Cardiac septum (tissue), 1 donor: ENCODE data around the gene HSCB. TPM values are rescaled to one million over a fixed set of nuclear protein-coding genes. Genes with fewer than 3 reads are reported as not detected.
"Not testable (repeated sequence)": the region's sequence is repeated elsewhere in the genome, so short reads cannot be mapped to it uniquely, and the experiment has no call there.

Experiments
- DNase-seq: peaks from one replicate; pipeline ENCODE4 v3.0.0-alpha.2; 2020; ENCODE audit warnings: low spot score
- intact Hi-C: fragments of 100-400 bp; cut with DNase I; formaldehyde crosslinking; loops from one replicate; pipeline ENCODE4 v1.14.0; 2022
- long read RNA-seq: library from polyadenylated mRNA; unstranded; transcript quantifications from one replicate; pipeline ENCODE4 v2.0.0, GENCODE V29; 2021
- total RNA-seq: library from RNA; stranded (reverse); fragmentation: NEBNext Ultra II Directional; extraction: Animal tissue kit (Norgen Biotek cat#: 25700); gene quantifications from one replicate; pipeline ENCODE4 v1.2.1, GENCODE V29; 2021
- donor health status: DM: no; HTN: no; CAD: no.

The HSCB gene, protein sequence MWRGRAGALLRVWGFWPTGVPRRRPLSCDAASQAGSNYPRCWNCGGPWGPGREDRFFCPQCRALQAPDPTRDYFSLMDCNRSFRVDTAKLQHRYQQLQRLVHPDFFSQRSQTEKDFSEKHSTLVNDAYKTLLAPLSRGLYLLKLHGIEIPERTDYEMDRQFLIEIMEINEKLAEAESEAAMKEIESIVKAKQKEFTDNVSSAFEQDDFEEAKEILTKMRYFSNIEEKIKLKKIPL
- total RNA-seq = 10.0 TPM
- long read RNA-seq, partial matches to known transcripts = 0 of 8 reads
- long read RNA-seq, other reads (novel, unspliced or antisense) = 3 of 8 reads

DNA sequence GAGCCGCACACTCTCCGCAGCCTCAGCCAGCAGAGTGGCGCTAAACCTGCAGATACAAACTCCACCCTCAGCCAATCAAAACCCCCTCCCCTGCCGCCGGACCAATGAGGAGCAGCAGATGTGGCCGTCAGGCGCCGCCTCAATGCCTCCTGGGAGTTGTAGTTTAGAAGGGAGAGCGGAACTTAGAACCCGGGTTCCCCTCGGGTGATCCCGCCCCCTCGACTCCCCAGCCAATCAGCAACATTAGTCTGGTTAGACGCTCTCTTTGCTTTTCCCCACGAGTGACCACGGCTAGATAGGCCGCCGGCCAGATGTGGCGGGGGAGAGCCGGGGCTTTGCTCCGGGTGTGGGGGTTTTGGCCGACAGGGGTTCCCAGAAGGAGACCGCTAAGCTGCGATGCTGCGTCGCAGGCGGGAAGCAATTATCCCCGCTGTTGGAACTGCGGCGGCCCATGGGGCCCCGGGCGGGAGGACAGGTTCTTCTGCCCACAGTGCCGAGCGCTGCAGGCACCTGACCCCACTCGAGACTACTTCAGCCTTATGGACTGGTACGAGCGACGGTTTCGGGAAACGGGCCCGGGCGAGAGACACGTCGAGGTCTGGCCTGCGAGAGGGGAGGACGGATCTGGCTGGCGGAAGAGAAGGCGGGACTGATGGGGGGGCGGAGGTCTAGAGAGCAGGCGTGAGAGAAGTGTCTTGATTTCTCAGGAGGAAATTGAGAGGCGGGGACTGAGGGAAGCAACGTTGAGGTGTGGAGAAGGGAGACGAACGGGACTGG is at the start of gene HSCB, which contains the start of gene CHEK2:
HSCB (plus strand) TSS at position 255 of the 777 bp plus-strand sequence; CDS start at position 312, 57 bp downstream.
CHEK2 (minus strand) TSS at position 36 of the 777 bp plus-strand sequence. CDS start 7,099 bp downstream, outside the sequence.
- intact Hi-C loops = loop anchor here (2.0 kb wide), 1 partner anchor 31 kb away; the partner anchor contains the start of gene CCDC117
- peak; percentile 99 for DNase-seq

DNA sequence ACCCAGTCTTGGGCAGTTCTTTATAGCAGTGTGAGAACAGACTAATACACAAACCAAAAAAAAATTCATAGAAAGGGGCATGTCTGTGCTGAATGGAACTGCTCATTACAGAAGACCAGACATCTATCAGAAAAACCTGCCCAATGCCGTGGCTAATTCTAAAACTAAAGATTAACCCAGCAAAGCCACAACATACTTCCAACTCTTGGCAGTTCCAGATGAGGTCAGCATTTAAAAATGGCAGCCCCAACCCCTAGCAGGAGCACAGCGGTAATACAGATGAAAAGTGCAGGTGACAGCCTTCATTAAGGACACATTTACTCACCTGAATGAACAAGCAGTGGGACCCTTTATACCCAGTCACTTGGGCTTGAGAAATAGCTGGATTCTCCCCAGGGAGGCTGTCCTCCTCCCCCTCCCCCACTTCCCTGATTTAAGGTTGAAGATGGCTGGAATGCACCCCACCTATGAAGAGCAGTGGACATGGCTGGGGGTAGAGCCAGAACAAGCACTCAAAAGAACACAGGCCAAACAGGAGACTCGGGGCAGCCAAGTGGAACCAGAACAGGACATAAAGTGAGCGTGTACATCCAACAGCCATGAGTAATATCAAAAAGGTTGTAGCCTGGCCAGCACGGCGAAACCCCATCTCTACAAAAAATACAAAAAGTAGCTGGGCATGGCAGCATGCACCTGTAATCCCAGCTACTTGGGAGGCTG is 48.6 kb upstream of the HSCB start:
- DNase-seq, intact Hi-C loops: not testable (repeated sequence)

DNA sequence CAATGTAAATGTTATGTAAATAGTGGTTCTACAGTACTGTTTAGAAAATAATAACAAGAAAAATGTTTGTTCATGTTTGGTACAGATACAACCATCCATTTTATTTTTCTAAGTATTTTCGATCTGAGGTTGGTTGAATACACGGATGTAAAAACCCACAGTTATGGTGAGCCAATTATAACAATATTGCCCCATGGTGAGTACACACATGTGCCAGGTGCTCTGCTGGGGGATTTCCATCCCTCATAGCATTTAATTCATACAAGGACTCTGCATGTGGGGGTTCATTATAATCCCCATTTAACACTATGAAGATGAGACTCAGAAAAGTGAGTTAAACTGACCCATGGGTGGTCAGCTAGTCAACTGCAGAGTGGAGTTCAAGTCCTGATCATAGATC is 38.9 kb upstream of the HSCB start:
- intact Hi-C loops = no loop called here

DNA sequence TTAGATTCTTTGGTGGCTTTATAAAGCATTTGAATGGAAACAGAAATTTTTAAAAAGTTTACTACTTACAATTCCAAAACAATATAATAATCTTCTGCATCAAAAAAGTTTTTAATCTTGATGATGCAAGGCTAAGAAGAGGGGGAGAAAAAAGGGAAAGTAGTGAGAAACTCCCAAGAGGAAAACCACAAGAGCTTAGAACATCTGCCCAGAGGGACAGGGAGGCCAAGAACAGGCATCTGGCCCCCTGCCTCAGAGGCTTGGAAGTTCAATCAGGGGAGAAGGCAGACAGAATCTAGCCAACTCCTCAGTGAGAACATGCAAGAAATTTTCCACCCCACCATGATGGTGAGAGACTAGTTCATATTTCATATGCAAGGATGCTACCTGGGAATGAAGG is 38.4 kb upstream of the HSCB start:
- intact Hi-C loops = no loop called here

More for the DNA sequence above, 38.9 kb upstream of the HSCB start:
- no peak for DNase-seq

DNA sequence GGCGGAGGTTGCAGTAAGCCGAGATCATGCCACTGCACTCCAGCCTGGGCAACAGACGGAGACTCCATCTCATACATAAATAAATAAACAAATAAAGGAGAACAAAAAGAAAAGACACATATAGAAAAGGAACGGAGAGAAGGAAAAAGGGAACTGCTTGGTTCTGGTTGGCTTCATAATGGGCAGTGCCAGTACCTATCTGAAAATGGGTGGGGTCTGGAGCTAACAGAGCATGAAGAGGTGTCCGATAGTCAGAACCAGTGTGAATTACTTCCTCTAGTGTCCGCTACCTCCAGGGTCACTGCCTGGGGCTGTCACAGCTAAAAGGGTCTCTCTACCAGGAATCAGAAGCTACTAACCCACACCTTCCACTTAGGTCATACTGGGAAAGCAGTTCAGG is 35.0 kb upstream of the HSCB start:
- intact Hi-C loops = no loop called here

More for the DNA sequence above, 38.4 kb upstream of the HSCB start:
- DNase-seq = no peak

DNA sequence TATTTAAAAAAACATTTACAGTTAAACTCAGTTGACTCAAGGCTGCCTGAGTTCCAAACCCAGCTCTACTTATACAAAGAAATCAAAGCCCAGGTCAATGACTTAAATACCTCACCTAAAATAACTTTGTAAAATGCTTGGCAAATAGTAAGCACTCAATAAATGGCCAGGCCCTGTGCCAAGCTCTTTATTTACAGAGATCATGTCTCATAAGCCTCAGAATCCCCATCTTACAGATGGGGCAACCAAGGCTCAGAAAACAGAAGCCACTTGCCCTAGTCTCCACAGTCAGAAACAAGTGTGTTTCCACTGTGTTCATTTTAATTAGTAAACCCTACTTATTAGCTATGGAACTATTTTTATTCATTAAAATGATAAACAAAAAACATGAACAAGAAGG is 31.7 kb upstream of the HSCB start:
- intact Hi-C loops = no loop called here
- no peak for DNase-seq

More for the DNA sequence above, 35.0 kb upstream of the HSCB start:
- no peak for DNase-seq

DNA sequence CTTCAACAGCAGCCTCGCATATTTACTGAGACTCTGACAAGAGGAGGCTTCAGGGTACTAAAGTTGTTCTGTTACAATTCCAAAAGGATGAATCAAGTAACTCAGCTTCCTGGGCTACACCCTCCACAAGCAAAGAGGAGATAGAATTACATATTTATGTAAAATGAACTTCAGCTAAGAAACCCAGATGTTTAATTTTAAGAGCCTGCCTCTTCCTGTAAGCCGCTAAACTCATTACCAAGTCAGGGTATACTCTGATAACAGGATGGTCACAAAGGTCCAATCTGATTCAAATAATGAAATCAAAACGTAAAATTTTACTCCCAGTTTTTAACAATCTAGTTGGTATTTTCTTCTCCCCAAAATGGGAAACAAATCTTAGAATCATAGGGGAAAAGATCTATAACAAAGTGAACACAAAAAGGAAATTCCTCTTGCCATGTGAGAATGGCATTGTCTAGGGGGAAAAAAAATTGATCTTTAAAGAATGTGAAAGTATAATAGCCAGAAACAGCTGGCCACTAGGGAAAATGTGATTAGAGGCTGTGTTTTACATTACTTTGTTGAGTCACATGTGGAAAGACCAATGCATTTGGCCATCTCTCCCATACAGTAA is 31.2 kb upstream of the HSCB start:
- intact Hi-C loops = no loop called here
- DNase-seq = no peak

DNA sequence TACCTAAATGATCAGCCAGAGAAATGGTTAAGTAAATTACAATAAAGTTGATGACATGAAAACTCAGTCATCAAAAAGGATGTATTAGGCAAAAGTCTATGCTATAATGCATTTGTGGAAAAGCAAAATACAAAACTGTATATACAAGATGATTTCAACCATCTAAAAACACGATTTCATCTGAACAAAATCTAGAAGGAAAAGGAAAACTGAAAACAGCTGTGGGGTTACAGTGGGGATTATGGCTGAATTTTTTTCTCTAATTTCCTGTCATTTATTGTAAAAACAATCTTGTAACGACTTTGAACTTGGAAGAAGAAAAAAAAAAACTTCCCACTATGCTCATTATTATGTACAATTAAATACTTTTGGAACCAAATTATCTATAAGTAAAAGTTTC is 30.5 kb upstream of the HSCB start:
- intact Hi-C loops = no loop called here

DNA sequence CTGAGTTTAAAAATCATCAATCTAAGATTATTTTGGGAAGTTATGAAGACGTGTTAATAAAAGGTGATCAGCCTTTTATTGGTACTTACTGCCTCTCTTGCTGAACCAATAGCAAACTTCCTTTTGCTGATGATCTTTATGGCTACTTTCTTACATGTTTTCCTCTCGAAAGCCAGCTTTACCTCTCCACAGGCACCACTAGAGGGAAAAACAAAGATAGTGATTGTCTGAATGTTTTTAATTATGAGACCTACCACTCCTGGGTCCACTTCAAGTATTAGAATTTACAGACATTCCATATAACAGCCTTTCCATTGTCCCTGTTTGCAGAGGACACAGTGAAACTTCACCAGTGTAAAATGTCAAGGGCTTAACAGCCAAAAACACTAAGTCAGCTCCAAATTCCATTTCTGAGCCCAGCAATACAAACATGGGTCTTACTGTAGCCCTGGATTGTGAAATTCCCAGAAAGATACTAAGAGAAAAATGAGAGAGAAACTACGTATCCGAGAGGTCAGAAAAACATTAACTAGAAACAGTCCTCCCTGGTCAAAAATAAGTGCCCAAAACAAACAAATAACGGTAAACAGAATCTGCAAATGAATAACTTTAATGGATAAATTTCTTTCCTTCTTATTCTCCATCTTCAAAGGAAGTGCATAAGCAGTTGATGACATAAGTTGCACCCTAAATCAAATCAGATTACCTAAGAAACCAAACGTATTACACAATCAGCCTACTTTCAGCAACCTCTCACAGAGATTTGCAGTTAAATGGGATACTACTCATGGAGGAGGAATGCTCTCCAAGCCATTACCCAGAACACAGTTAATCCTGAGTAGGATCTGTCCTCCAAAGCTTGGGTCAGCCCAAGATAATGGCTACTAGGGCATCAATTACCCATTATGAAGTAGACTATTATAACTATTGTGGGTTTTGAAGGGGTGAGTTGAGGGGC is 29.7 kb upstream of the HSCB start:
- intact Hi-C loops = no loop called here
- DNase-seq = no peak

More for the DNA sequence above, 30.5 kb upstream of the HSCB start:
- DNase-seq = no peak

DNA sequence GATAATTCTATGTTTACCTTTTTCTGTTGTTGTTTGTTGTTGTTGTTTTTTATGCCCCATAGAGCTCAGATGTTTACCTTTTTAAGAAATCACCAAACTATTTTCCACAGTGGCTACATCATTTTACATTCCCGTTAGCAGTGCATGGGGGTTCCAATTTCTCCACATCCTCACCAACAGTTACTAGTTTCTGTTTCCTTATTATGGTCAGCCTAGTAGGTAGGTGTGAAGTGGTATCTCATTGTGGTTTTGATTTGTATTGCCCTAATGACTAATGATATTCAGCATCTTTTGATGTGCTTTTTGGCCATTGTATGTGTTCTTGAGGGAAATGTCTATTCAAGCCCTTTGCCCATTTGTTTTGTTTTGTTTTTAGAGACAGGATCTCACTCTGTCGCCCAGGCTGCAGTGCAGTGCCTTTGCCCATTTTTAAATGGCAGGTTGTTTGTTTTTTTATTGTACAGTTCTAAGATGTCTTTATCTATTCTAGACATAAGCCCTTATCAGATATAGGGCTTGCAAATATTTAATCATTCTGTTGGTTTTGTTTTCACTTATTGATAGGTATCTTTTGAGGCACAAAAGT is 27.7 kb upstream of the HSCB start:
- DNase-seq = no peak
- intact Hi-C loops = no loop called here

DNA sequence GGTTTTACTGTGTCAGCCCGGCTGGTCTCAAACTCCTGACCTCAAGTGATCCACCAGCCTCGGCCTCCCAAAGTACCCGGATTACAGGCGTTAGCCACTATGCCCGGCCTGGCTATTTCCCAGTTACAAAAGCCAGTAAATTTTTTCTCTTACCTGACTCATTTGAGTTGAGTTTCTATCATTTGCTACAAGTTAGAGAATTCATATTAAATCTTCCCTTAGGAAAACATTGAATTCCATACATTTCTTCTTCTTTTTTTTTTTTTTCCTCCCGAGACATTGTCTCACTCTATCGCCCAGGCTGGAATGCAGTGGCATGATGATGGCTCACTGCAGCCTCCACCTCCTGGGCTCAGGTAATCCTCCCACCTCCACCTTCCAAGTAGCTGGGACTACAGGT is 26.2 kb upstream of the HSCB start:
- DNase-seq = no peak
- intact Hi-C loops = no loop called here

DNA sequence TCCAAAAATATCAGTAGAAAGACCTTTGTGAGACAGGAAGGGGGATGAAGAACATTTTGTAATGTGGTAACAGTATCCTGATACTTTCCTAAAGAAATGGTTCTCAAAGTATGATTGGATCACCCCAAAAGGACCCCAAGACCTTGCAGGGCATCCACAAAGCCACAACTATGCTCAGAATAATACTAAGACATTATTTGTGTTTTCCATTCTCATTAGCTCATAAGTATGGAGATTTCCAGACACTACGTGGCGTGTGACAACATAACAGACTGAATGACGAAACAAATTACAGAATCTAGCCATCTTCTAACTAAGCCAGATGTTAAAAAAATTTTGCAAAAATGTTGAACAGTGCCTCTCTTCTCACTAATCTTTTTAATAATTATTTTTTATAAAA is 25.2 kb upstream of the HSCB start:
- intact Hi-C loops = no loop called here
- no peak for DNase-seq

DNA sequence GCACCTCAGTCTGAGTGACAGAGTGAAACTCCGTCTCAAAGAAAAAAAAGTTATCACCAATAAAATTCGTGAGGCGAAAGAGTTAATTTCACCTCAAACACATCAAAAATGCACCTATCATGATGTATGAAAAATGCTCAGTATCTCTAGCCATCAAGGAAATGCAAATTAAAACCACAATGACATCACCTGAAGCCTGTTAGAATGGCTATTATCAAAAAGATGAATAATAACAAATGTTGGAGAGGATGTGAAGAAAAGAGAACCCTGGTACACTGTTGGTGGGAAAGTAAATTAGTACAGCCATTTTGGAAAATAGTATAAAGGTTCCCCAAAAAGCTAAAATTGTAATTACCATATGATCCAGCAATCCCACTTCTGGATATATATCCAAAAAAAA is 23.8 kb upstream of the HSCB start:
- no peak for DNase-seq
- intact Hi-C loops = no loop called here

DNA sequence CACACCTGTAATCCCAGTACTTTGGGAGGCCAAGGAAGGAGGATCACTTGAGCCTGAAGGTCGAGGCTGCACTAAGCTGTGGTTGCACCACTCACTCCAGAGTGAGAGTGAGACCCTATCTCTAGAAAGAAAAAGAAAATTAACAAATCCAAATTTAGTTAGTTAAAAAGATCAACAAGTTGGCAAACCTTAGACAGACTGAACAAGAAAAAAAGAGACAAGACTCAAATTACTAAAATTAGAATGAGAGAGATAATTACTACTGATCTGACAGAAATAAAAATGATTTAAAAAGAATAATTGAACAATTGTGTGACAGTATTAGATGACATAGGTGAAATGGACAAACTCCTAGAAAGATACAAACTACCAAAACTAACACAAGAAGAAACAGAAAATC is 13.8 kb upstream of the HSCB start:
- intact Hi-C loops = no loop called here
- DNase-seq = no peak

DNA sequence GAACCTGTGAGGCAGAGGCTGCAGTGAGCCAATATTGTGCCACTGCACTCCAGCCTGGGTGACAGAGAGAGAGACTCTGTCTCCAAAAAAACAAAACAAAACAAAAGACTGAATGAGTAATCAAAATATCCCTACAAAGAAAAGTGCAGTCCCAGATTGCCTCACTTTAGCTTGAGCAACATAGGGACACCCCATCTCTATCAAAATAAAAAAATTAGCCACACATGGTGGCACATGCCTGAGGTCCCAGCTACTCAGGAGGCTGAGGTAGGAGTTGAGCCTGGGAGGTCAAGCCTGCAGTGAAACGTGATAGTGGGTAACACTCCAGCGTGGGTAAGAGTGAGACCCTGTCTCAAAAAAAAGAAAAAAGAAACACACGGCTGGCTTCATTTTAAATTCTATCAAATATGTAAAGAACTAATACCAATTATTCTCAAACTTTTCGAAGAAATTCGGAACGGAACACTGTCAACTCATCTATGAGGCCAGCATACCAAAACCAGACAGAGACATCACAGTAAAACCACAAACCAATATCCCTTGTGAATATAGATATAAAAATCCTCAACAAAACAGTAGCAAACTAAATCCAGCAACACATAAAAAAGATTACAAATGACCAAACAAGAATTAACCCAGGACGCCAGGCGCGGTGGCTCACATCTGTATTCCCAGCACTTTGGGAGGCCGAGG is 13.1 kb upstream of the HSCB start:
- intact Hi-C loops = no loop called here
- DNase-seq = no peak

DNA sequence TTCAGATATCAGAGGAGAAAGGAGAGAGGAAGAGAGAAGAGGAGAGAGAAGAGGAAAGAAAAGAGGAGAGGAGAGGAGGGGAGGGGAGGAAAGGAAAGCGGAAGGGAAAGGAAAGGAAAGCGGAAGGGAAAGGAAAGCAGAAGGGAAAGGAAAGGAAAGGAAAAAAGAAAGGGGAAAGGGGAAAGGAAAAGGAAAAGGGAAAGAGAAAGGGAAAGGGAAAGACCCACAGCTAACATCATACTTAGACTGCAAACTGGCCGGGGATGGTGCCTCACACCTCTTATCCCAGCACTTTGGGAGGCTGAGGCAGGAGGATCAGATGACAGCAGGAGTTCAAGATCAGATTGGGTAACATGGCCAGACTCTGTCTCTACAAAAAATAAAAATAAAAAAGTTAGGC is 11.7 kb upstream of the HSCB start:
- intact Hi-C loops = no loop called here
- no peak for DNase-seq

DNA sequence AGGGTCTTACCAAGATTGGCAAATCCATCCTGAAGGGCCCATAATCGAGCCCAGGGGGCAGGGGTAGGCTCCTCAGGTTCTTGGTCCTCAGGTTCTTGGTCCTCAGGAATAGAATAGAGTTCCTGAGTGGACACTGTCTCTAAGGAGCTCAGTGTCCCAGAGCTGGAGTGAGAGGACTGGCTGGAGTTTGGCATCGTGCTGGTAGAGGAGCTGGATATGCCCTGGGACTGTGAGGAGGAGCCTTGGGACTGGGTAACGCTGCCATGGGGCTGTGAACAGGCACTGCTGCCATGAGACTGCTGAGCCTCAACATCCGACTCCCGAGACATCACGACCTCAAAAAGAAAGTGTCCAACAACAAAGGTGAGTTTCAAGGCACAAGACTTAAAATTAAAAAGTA is 7.4 kb upstream of the HSCB start:
- intact Hi-C loops = no loop called here
- DNase-seq = no peak
